DND-41 (cell line): ENCODE data around the gene CREG1.
A peak's percentile ranks its signal among the peaks of the same experiment; 100 is the strongest.

Experiments used
- ATAC-seq: fragments of 200-7000 bp; cut with Tn5 transposase; 3 replicates; pipeline ENCODE4 v1.9.1; 2021; ENCODE audit warnings: low read depth; ENCODE audit not compliant: insufficient read depth
- DNase-seq: peaks from one replicate; pipeline ENCODE4 v3.0.0-alpha.2; 2020
- H2AFZ ChIP-seq: 2 replicates; pipeline ENCODE4 v1.6.0; 2012; ENCODE audit warnings: low read depth, low read length
- H3K27ac ChIP-seq: 2 replicates; pipeline ENCODE4 v1.5.1; 2012; ENCODE audit warnings: low read length, inconsistent platforms
- H3K27me3 ChIP-seq: fragments of 200-600 bp; sonication (generic); 2 replicates; pipeline ENCODE4 v1.6.0; 2012; ENCODE audit warnings: low read length, mild to moderate bottlenecking, inconsistent platforms; ENCODE audit not compliant: insufficient read depth, poor library complexity
- H3K36me3 ChIP-seq: 2 replicates; pipeline ENCODE4 v1.5.1; 2012; ENCODE audit warnings: low read length, inconsistent platforms; ENCODE audit not compliant: insufficient read depth
- H3K4me1 ChIP-seq: 2 replicates; pipeline ENCODE4 v1.5.1; 2012; ENCODE audit warnings: mild to moderate bottlenecking, low read length; ENCODE audit not compliant: insufficient read depth
- H3K4me2 ChIP-seq: 2 replicates; pipeline ENCODE4 v1.6.0; 2012; ENCODE audit warnings: mild to moderate bottlenecking, moderate library complexity, low read length, inconsistent platforms; ENCODE audit not compliant: insufficient read depth
- H3K4me3 ChIP-seq, 2 experiments: fragments of 200-600 bp in 1 of 2; shearing (Covaris generic) in 1 of 2; 2 replicates each; pipeline ENCODE4 v1.5.1; 2012 to 2016; ENCODE audit warnings: inconsistent platforms in 2 of 2, low read length in 2 of 2, mild to moderate bottlenecking in 2 of 2, low read depth in 1 of 2, moderate library complexity in 1 of 2
- H3K79me2 ChIP-seq: 2 replicates; pipeline ENCODE4 v1.6.0; 2012; ENCODE audit warnings: low read length, inconsistent platforms; ENCODE audit not compliant: insufficient read depth
- H3K9ac ChIP-seq: 2 replicates; pipeline ENCODE4 v1.6.0; 2012; ENCODE audit warnings: low read depth, mild to moderate bottlenecking, inconsistent platforms, low read length, moderate library complexity
- H3K9me3 ChIP-seq: 2 replicates; pipeline ENCODE4 v1.5.1; 2012; ENCODE audit warnings: low read length, moderate library complexity, mild to moderate bottlenecking, inconsistent platforms; ENCODE audit not compliant: insufficient read depth, severe bottlenecking
- H4K20me1 ChIP-seq: 2 replicates; pipeline ENCODE4 v1.6.0; 2012; ENCODE audit warnings: low read length; ENCODE audit not compliant: insufficient read depth
- CTCF ChIP-seq: IDR thresholded peaks from 2 replicates; pipeline ENCODE4 v1.5.1; 2012; ENCODE audit warnings: borderline replicate concordance, low read length, moderate library complexity, mild to moderate bottlenecking; ENCODE audit not compliant: poor library complexity, severe bottlenecking; ENCODE audit errors: extremely low read depth
- EZH2 ChIP-seq: IDR thresholded peaks from 3 replicates; pipeline ENCODE4 v1.6.1; 2012; ENCODE audit warnings: borderline replicate concordance, low read depth, mild to moderate bottlenecking, moderate library complexity, low read length, inconsistent platforms; ENCODE audit not compliant: severe bottlenecking

The CREG1 gene

GRCh38 chr1:167500283-167500860, 53.2 kb downstream of the CREG1 start:
- peaks cover 75% of the 10 kb centered on the region for H3K36me3 ChIP-seq
- no peak overlapping the region for H2AFZ ChIP-seq
- H3K4me2 ChIP-seq, result peak overlapping the region; percentile 40; the same call in 1 of the 2 replicates
- H3K27me3 ChIP-seq, result no peaks in the 10 kb centered on the region
- H3K9me3 ChIP-seq, result no peaks in the 10 kb centered on the region
- no peak overlapping the region for H3K4me3 ChIP-seq
- H3K79me2 ChIP-seq, result peaks cover 99% of the 10 kb centered on the region
- peaks cover 74% of the 10 kb centered on the region for H3K4me1 ChIP-seq
- ATAC-seq, result no peak
- H4K20me1 ChIP-seq, result peaks cover 58% of the 10 kb centered on the region
- no peak for DNase-seq
- no peak for TF ChIP-seq EZH2
- no peak overlapping the region; the same call in 1 of the 2 replicates for H3K9ac ChIP-seq
- H3K27ac ChIP-seq, result peak overlapping the region; percentile 75

- Histone ChIP-seq H4K20me1 (peaks cover 58% of the 10 kb centered on the region), H3K27ac (peak overlapping the region; percentile 75), H3K4me2 (peak overlapping the region; percentile 40), H3K9me3 (no peaks in the 10 kb centered on the region), H3K36me3 (peaks cover 78% of the 10 kb centered on the region), H2AFZ (no peak overlapping the region), H3K4me1 (peaks cover 69% of the 10 kb centered on the region), H3K9ac (0 out of 2 replicates have a peak overlapping the region, but pooled peaks have one; percentile 12), H3K79me2 (peaks cover 99% of the 10 kb centered on the region), H3K27me3 (no peaks in the 10 kb centered on the region), H3K4me3 (no peak overlapping the region)
- peak; percentile 34 for DNase-seq
- ATAC-seq, result peak; percentile 61
- TF ChIP-seq CTCF, result no peak
- TF ChIP-seq EZH2, result no peak
These were observed 53.9 kb downstream of the CREG1 start for GRCh38 chr1:167499664-167500101.

GRCh38 chr1:167499106-167499505, 54.5 kb downstream of the CREG1 start:
- Histone ChIP-seq H3K9ac (peak overlapping the region; percentile 12; the same call in 1 of the 2 replicates), H3K4me1 (peaks cover 63% of the 10 kb centered on the region), H3K4me3 (no peak overlapping the region), H3K4me2 (peak overlapping the region; percentile 40), H2AFZ (no peak overlapping the region), H3K9me3 (no peaks in the 10 kb centered on the region), H3K79me2 (peaks cover 99% of the 10 kb centered on the region), H3K27me3 (no peaks in the 10 kb centered on the region), H3K36me3 (peaks cover 78% of the 10 kb centered on the region), H4K20me1 (peaks cover 54% of the 10 kb centered on the region), H3K27ac (peak overlapping the region; percentile 75)
- ATAC-seq, result peak; percentile 78
- peak; percentile 69 for DNase-seq
- TF ChIP-seq EZH2 (no peak), CTCF (peak; percentile 55)

GRCh38 chr1:167496797-167497619, 56.6 kb downstream of the CREG1 start:
- no peaks in the 10 kb centered on the region for H3K27me3 ChIP-seq
- H4K20me1 ChIP-seq, result peaks cover 46% of the 10 kb centered on the region
- H3K4me2 ChIP-seq, result no peak overlapping the region
- peak overlapping the region; percentile 12; the same call in 1 of the 2 replicates for H3K27ac ChIP-seq
- H3K9me3 ChIP-seq, result no peaks in the 10 kb centered on the region
- H3K4me3 ChIP-seq, result no peak overlapping the region
- H2AFZ ChIP-seq, result no peak overlapping the region
- ATAC-seq (no peak), DNase-seq (no peak)
- peaks cover 71% of the 10 kb centered on the region for H3K36me3 ChIP-seq
- TF ChIP-seq CTCF, result no peak
- TF ChIP-seq EZH2, result no peak
- H3K4me1 ChIP-seq, result peaks cover 42% of the 10 kb centered on the region
- H3K9ac ChIP-seq, result no peak overlapping the region
- peaks cover 98% of the 10 kb centered on the region for H3K79me2 ChIP-seq
